H1 (cell line): ENCODE results near the gene AVP. TPM values are rescaled to one million over a fixed set of nuclear protein-coding genes. Genes with fewer than 3 reads are reported as not detected.

Experiments
- CTCF ChIA-PET: fragments of 300-600 bp; sonication (Branson Sonifier 250); formaldehyde crosslinking; loops from one replicate; lab custom pipeline; 2021; ENCODE audit not compliant: partially characterized antibody; lab: Charles Lee
- POLR2A ChIA-PET: fragments of 300-600 bp; sonication (Branson Sonifier 250); formaldehyde crosslinking; loops from one replicate; lab custom pipeline; 2021; ENCODE audit warnings: inconsistent platforms; ENCODE audit not compliant: partially characterized antibody; lab: Charles Lee
- DNase-seq, 2 experiments: peaks; one replicate each; pipeline versions ENCODE4 v3.0.0 to v3.0.0-alpha.2; 2010 to 2022; ENCODE audit warnings: low spot score in 2 of 2, low read depth in 1 of 2, mixed read lengths in 1 of 2
- FAIRE-seq: peaks from 2 replicates; lab custom pipeline; 2011; peaks lifted over from hg19 to GRCh38; lab: Jason Lieb, UNC
- H2AFZ ChIP-seq: 2 replicates; pipeline ENCODE4 v1.8.1; 2012; ENCODE audit warnings: low read length, inconsistent platforms
- H2AK5ac ChIP-seq: 2 replicates; pipeline ENCODE4 v1.6.1; 2013; ENCODE audit warnings: low read depth, low read length
- H2BK120ac ChIP-seq: replicated peaks from 2 replicates; pipeline ENCODE3; 2013; ENCODE audit warnings: low read depth, low read length, inconsistent platforms
- H2BK12ac ChIP-seq: 2 replicates; pipeline ENCODE4 v1.6.1; 2013; ENCODE audit warnings: low read depth, low read length
- H2BK15ac ChIP-seq: 2 replicates; pipeline ENCODE4 v1.6.1; 2013; ENCODE audit warnings: low read length
- H2BK20ac ChIP-seq: 2 replicates; pipeline ENCODE4 v1.6.1; 2013; ENCODE audit warnings: low read length
- H2BK5ac ChIP-seq: 2 replicates; pipeline ENCODE4 v1.6.1; 2013; ENCODE audit warnings: low read depth, low read length
- H3K14ac ChIP-seq: 2 replicates; pipeline ENCODE4 v1.6.1; 2013; ENCODE audit warnings: inconsistent platforms; ENCODE audit not compliant: insufficient read length
- H3K18ac ChIP-seq: 2 replicates; pipeline ENCODE4 v1.6.1; 2013; ENCODE audit warnings: low read length; ENCODE audit errors: extremely low read depth
- H3K23ac ChIP-seq: 2 replicates; pipeline ENCODE4 v1.6.1; 2013; ENCODE audit warnings: inconsistent platforms; ENCODE audit not compliant: insufficient read length
- H3K23me2 ChIP-seq: 2 replicates; pipeline ENCODE4 v1.6.1; 2013; ENCODE audit warnings: low read depth, low read length
- H3K27ac ChIP-seq: 2 replicates; pipeline ENCODE4 v1.6.1; 2011; ENCODE audit warnings: low read depth, low read length, inconsistent platforms
- H3K27me3 ChIP-seq, 4 experiments: replicated peaks in 1 of 4; 1 replicate in 1 of 4; 2 replicates in 3 of 4; pipeline versions ENCODE4 v1.6.1 to v1.8.1; 2011 to 2013; ENCODE audit warnings: low read length in 3 of 4, mild to moderate bottlenecking in 3 of 4, inconsistent platforms in 2 of 4, mixed read lengths in 2 of 4, moderate library complexity in 1 of 4; ENCODE audit not compliant: control insufficient read depth in 3 of 4, insufficient read depth in 3 of 4; ENCODE audit errors: extremely low read depth in 1 of 4
- H3K36me3 ChIP-seq, 4 experiments: 2 replicates each; pipeline versions ENCODE4 v1.6.1 to v1.8.1; 2011 to 2013; ENCODE audit warnings: mild to moderate bottlenecking in 4 of 4, low read length in 3 of 4, moderate library complexity in 2 of 4, control low read depth in 1 of 4, inconsistent platforms in 1 of 4; ENCODE audit not compliant: insufficient read depth in 4 of 4, control insufficient read depth in 2 of 4
- H3K4ac ChIP-seq: replicated peaks from 2 replicates; pipeline ENCODE3; 2013; ENCODE audit warnings: low read length, low read depth, mixed read lengths, inconsistent platforms; ENCODE audit not compliant: insufficient read length
- H3K4me1 ChIP-seq, 4 experiments: replicated peaks in 1 of 4; 1 replicate in 1 of 4; 2 replicates in 3 of 4; pipeline versions ENCODE4 v1.6.1 to v1.8.1; 2011 to 2013; ENCODE audit warnings: low read length in 3 of 4, inconsistent platforms in 2 of 4, mixed read lengths in 1 of 4; ENCODE audit not compliant: insufficient read depth in 4 of 4, control insufficient read depth in 3 of 4
- H3K4me2 ChIP-seq, 2 experiments: 2 replicates each; pipeline versions ENCODE4 v1.6.1 to v1.8.1; 2011 to 2013; ENCODE audit warnings: low read depth in 2 of 2, low read length in 2 of 2, control low read depth in 1 of 2, inconsistent platforms in 1 of 2, mild to moderate bottlenecking in 1 of 2; ENCODE audit not compliant: insufficient read depth in 1 of 2
- H3K4me3 ChIP-seq, 4 experiments: fragments of 200-600, 300-600 bp in 1 of 4; sonication (generic), shearing (Covaris generic), sonication (Bioruptor Twin) in 1 of 4; 2 replicates each; pipeline versions ENCODE4 v1.5.1 to v1.8.1; 2011 to 2016; ENCODE audit warnings: low read length in 4 of 4, low read depth in 3 of 4, control low read depth in 2 of 4, inconsistent platforms in 2 of 4, mild to moderate bottlenecking in 2 of 4, mixed read lengths in 1 of 4, moderate library complexity in 1 of 4; ENCODE audit not compliant: insufficient read depth in 2 of 4; ENCODE audit errors: extremely low read depth in 1 of 4
- H3K56ac ChIP-seq: replicated peaks from 2 replicates; pipeline ENCODE3; 2013; ENCODE audit warnings: low read depth, mild to moderate bottlenecking, mixed read lengths, low read length, inconsistent platforms; ENCODE audit not compliant: insufficient read length
- H3K79me1 ChIP-seq: 2 replicates; pipeline ENCODE4 v1.6.1; 2013; ENCODE audit warnings: low read depth, low read length, control low read depth
- H3K79me2 ChIP-seq, 2 experiments: 2 replicates each; pipeline versions ENCODE4 v1.6.1 to v1.8.1; 2012 to 2013; ENCODE audit warnings: low read length in 2 of 2, mild to moderate bottlenecking in 2 of 2, inconsistent platforms in 1 of 2; ENCODE audit not compliant: insufficient read depth in 2 of 2, control insufficient read depth in 1 of 2
- H3K9ac ChIP-seq, 4 experiments: replicated peaks in 1 of 4; 1 replicate in 1 of 4; 2 replicates in 3 of 4; pipeline versions ENCODE4 v1.6.1 to v1.8.1; 2011 to 2013; ENCODE audit warnings: low read depth in 3 of 4, low read length in 3 of 4, control low read depth in 2 of 4, mild to moderate bottlenecking in 2 of 4, moderate library complexity in 2 of 4, inconsistent platforms in 1 of 4; ENCODE audit errors: extremely low read depth in 1 of 4
- H3K9me3 ChIP-seq, 2 experiments: 2 replicates each; pipeline versions ENCODE4 v1.6.1 to v1.8.1; 2012 to 2013; ENCODE audit warnings: mild to moderate bottlenecking in 2 of 2, moderate library complexity in 2 of 2, control low read depth in 1 of 2, inconsistent platforms in 1 of 2, low read depth in 1 of 2, low read length in 1 of 2, mixed read lengths in 1 of 2; ENCODE audit not compliant: insufficient read depth in 2 of 2
- H4K20me1 ChIP-seq, 2 experiments: replicated peaks in 1 of 2; 2 replicates each; pipeline versions ENCODE3 to v1.8.1; 2011 to 2013; ENCODE audit warnings: inconsistent platforms in 2 of 2, low read length in 2 of 2, mild to moderate bottlenecking in 1 of 2; ENCODE audit not compliant: insufficient read depth in 2 of 2, control insufficient read depth in 1 of 2
- H4K5ac ChIP-seq: 2 replicates; pipeline ENCODE4 v1.6.1; 2013; ENCODE audit warnings: low read length, low read depth, mixed read lengths, inconsistent platforms; ENCODE audit not compliant: insufficient read length
- H4K8ac ChIP-seq: 2 replicates; pipeline ENCODE4 v1.8.0; 2013; ENCODE audit warnings: mild to moderate bottlenecking, moderate library complexity, low read length, inconsistent platforms; ENCODE audit not compliant: insufficient read depth; ENCODE audit errors: extremely low read depth
- H4K91ac ChIP-seq: replicated peaks from 2 replicates; pipeline ENCODE3; 2013; ENCODE audit warnings: low read length, mixed read lengths, inconsistent platforms; ENCODE audit not compliant: insufficient read length
- CTCF ChIP-seq, 3 experiments: IDR thresholded peaks; 1 replicate in 2 of 3; 2 replicates in 1 of 3; pipeline versions ENCODE4 v1.5.1 to v1.6.1; 2011; ENCODE audit warnings: low read length in 3 of 3, mild to moderate bottlenecking in 3 of 3, inconsistent platforms in 2 of 3, low read depth in 1 of 3, moderate library complexity in 1 of 3; ENCODE audit not compliant: insufficient read depth in 1 of 3; ENCODE audit errors: control extremely low read depth in 1 of 3
- EGR1 ChIP-seq: IDR thresholded peaks from 2 replicates; pipeline ENCODE4 v1.6.1; 2011; ENCODE audit warnings: low read depth, low read length, borderline replicate concordance
- EP300 ChIP-seq, 2 experiments: IDR thresholded peaks; 1 replicate in 1 of 2; 2 replicates in 1 of 2; pipeline ENCODE4 v1.6.1; 2011 to 2012; ENCODE audit warnings: low read depth in 2 of 2, low read length in 2 of 2, mild to moderate bottlenecking in 2 of 2, borderline replicate concordance in 1 of 2, inconsistent platforms in 1 of 2, moderate library complexity in 1 of 2
- EZH2 ChIP-seq: fragments of 200-600 bp; sonication (generic); IDR thresholded peaks from 2 replicates; pipeline ENCODE4 v1.7.1; 2012; ENCODE audit warnings: low read depth, mild to moderate bottlenecking, moderate library complexity, low read length, inconsistent platforms; ENCODE audit not compliant: severe bottlenecking
- MAFK ChIP-seq: IDR thresholded peaks from 2 replicates; pipeline ENCODE4 v1.6.1; 2012; ENCODE audit warnings: low read depth, mild to moderate bottlenecking, improper control_type of control experiment, low read length
- NANOG ChIP-seq: IDR thresholded peaks from 2 replicates; pipeline ENCODE4 v1.6.1; 2011; ENCODE audit warnings: low read length, low read depth, mild to moderate bottlenecking, inconsistent platforms; ENCODE audit not compliant: insufficient read depth, poor library complexity, severe bottlenecking
- POLR2AphosphoS5 ChIP-seq: IDR thresholded peaks from 2 replicates; pipeline ENCODE4 v1.6.1; 2011; ENCODE audit warnings: low read depth, low read length
- RFX5 ChIP-seq: IDR thresholded peaks from 2 replicates; pipeline ENCODE4 v1.6.1; 2011; ENCODE audit warnings: low read depth, low read length, improper control_type of control experiment, borderline replicate concordance
- RNF2 ChIP-seq: fragments of 200-900, 300-1000 bp; sonication (generic); IDR thresholded peaks from 2 replicates; pipeline ENCODE4 v1.7.1; 2016; ENCODE audit warnings: borderline replicate concordance, low read depth, mild to moderate bottlenecking, antibody characterized with exemption, low read length; ENCODE audit not compliant: poor library complexity, severe bottlenecking; ENCODE audit errors: missing control alignments
- WGBS, 2 experiments: shearing (Covaris generic) in 1 of 2; methylation state at CpG; one replicate each; pipeline versions ENCODE4 v1.1.6 to v1.1.7; 2013 to 2015; ENCODE audit warnings: low lambda C conversion rate in 2 of 2, mixed read lengths in 2 of 2, inconsistent platforms in 1 of 2, low coverage in 1 of 2, missing lambda C conversion rate in 1 of 2; ENCODE audit not compliant: insufficient replicate concordance in 2 of 2, insufficient coverage in 1 of 2, insufficient read length in 1 of 2; ENCODE audit errors: extremely low coverage in 1 of 2, missing lambda C conversion rate in 1 of 2; 5-methylcytosine and 5-hydroxymethylcytosine counted together
- polyA plus RNA-seq, 7 experiments: library from polyadenylated mRNA; depleted of rRNA in 3 of 7; stranded (reverse) in 5 of 7; unstranded in 2 of 7; fragments of >200 nt in 5 of 7; fragments of 200-250 nt in 2 of 7; gene quantifications; 1 replicate in 5 of 7; 2 replicates in 1 of 7; 4 replicates in 1 of 7; pipeline versions ENCODE4 v1.2.1 to v1.2.3, GENCODE V29; 2011 to 2013; ENCODE audit warnings: missing spikeins in 2 of 7, mixed read lengths in 2 of 7
- total RNA-seq: library from RNA; stranded (reverse); fragmentation: NEBNext Ultra II Directional; extraction: Animal tissue kit (Norgen Biotek cat#: 25700); gene quantifications from 2 replicates; pipeline ENCODE4 v1.2.1, GENCODE V29; 2021

Gene AVP
- total and polyA plus RNA-seq, 2 of the 8 experiments (the other 6 are each of a cell fraction or from before 2014, with no cell fraction given) = 0.18 TPM; not detected in 1

GRCh38 chr20:3123542-3123941, 39.0 kb upstream of the AVP start:
- Histone ChIP-seq H3K4me3 (no peak overlapping the region), H4K20me1 (no peaks in the 10 kb centered on the region), H3K4ac (no peak overlapping the region), H2BK120ac (no peak overlapping the region), H2BK5ac (no peak overlapping the region), H3K9ac (no peak overlapping the region), H4K91ac (no peak overlapping the region), H4K8ac (no peak overlapping the region), H3K4me1 (no peaks in the 10 kb centered on the region), H4K5ac (no peak overlapping the region), H3K4me2 (no peak overlapping the region), H2BK20ac (no peak overlapping the region), H3K27ac (no peak overlapping the region), H3K27me3 (no peaks in the 10 kb centered on the region), H3K23me2 (no peaks in the 10 kb centered on the region), H3K18ac (no peak overlapping the region), H2BK15ac (no peak overlapping the region), H3K36me3 (peaks cover 0 to 25% (median 2%) of the 10 kb centered on the region in 4 experiments; a peak in 3 of 8 replicates), H3K14ac (no peak overlapping the region), H3K23ac (no peak overlapping the region), H2AK5ac (no peak overlapping the region), H3K79me2 (no peaks in the 10 kb centered on the region), H3K9me3 (peaks cover 17 to 37% of the 10 kb centered on the region in 2 experiments), H3K56ac (no peak overlapping the region), H2BK12ac (no peak overlapping the region), H3K79me1 (no peaks in the 10 kb centered on the region), H2AFZ (no peak overlapping the region)
- no peak for DNase-seq
- ChIA-PET CTCF (interaction anchor here (1.2 to 1.3 kb wide), 2 partner anchors 11 to 126 kb away, joined by 3 read pairs; no protein-coding TSS in a partner anchor), POLR2A (no interaction called here)
- WGBS, 2 experiments = 84% methylated on average over 1 of the region's 1 CpG; no CpG with 5 or more reads in 1 of the 2 experiments
- no peak for FAIRE-seq
- TF ChIP-seq NANOG (no peak), MAFK (no peak), CTCF (IDR thresholded peaks at IDR 0.05; ENCODE audit: control extremely low read depth in 1 of 3, insufficient read depth in 1 of 3, low read depth in 1 of 3, low read length in 3 of 3) (no peak), EP300 (IDR thresholded peaks at IDR 0.05; ENCODE audit: borderline replicate concordance in 1 of 2, low read depth in 2 of 2, low read length in 2 of 2) (no peak), EZH2 (no peak), POLR2AphosphoS5 (no peak), EGR1 (no peak), RFX5 (no peak), RNF2 (no peak)
